Neural progenitor cell (in vitro differentiated cells): ENCODE results near the gene PIP5KL1.

Experiments used
- EZH2 ChIP-seq: fragments of 200-600 bp; sonication (generic); IDR thresholded peaks from 2 replicates; pipeline ENCODE4 v1.6.1; 2017; ENCODE audit warnings: antibody characterized with exemption, mild to moderate bottlenecking, moderate library complexity
- EZH2phosphoT487 ChIP-seq: fragments of 200-600 bp; sonication (generic); IDR thresholded peaks from 2 replicates; pipeline ENCODE4 v1.6.1; 2017; ENCODE audit warnings: antibody characterized with exemption
- TF ChIP-seq, protein P1 (sequence below): fragments of 200-600 bp; sonication (generic); IDR thresholded peaks from 2 replicates; pipeline ENCODE4 v1.5.1; 2017; ENCODE audit warnings: antibody characterized with exemption, mild to moderate bottlenecking

DNA sequence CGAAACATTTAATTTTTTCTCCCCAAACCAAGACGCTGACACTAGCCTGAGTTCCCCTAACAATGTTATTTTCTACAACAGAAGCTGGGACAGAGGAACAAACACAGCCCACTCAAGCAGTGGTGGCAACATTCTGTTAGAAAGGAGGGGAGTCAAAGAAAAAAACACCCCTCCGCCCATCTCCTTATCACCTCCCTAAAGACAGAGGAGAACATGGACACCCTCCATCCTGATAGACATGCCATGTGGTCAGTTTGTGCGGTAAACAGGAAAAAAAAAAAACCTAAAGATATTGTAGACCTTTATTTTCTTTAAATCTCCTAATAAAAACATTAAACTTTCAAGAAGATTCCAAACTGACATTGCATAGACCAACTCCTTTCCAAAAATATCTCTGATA is 10.0 kb upstream of the PIP5KL1 start:
- TF ChIP-seq, protein P1, sequence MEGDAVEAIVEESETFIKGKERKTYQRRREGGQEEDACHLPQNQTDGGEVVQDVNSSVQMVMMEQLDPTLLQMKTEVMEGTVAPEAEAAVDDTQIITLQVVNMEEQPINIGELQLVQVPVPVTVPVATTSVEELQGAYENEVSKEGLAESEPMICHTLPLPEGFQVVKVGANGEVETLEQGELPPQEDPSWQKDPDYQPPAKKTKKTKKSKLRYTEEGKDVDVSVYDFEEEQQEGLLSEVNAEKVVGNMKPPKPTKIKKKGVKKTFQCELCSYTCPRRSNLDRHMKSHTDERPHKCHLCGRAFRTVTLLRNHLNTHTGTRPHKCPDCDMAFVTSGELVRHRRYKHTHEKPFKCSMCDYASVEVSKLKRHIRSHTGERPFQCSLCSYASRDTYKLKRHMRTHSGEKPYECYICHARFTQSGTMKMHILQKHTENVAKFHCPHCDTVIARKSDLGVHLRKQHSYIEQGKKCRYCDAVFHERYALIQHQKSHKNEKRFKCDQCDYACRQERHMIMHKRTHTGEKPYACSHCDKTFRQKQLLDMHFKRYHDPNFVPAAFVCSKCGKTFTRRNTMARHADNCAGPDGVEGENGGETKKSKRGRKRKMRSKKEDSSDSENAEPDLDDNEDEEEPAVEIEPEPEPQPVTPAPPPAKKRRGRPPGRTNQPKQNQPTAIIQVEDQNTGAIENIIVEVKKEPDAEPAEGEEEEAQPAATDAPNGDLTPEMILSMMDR: no peak
- TF ChIP-seq EZH2 (no peak), EZH2phosphoT487 (no peak)
